ENCODE results near the gene FAM110D.

- TF ChIP-seq POLR2A (IDR thresholded peaks at IDR 0.05) (no peak), CTCF (IDR thresholded peaks at IDR 0.05) (no peak)
These were observed 29.0 kb downstream of the FAM110D start for GRCh38 chr1:26187882-26188281.
